GM18951 (cell line): ENCODE data around the gene PLCXD1.
"Not testable (repeated sequence)": the region's sequence is repeated elsewhere in the genome, so short reads cannot be mapped to it uniquely, and the experiment has no call there.

Source experiments
- POLR2A ChIP-seq: IDR thresholded peaks from 4 replicates; pipeline ENCODE4 v1.6.1; 2011; ENCODE audit warnings: mild to moderate bottlenecking; ENCODE audit not compliant: insufficient read length, insufficient read depth; ENCODE audit errors: extremely low read depth
- in situ Hi-C: fragments of 300-500 bp; cut with MboI; formaldehyde crosslinking; loops from one replicate; pipeline ENCODE4 v1.12.0; 2022; ENCODE audit warnings: low sequenced_read_pairs, mixed read lengths, inconsistent platforms; ENCODE audit not compliant: unreplicated experiment

The PLCXD1 gene

GRCh38 chrX:292900-293897 lies 12.0 kb downstream of the PLCXD1 start:
- in situ Hi-C loops, result no loop called here
- no peak for TF ChIP-seq POLR2A

GRCh38 chrX:295136-295535 lies 14.0 kb downstream of the PLCXD1 start:
- no peak for TF ChIP-seq POLR2A
- in situ Hi-C loops, result no loop called here

GRCh38 chrX:298993-299392 lies 17.8 kb downstream of the PLCXD1 start:
- in situ Hi-C loops, result no loop called here

GRCh38 chrX:300334-300733 lies 19.2 kb downstream of the PLCXD1 start:
- TF ChIP-seq POLR2A, result no peak
- in situ Hi-C loops, result no loop called here

More at GRCh38 chrX:298993-299392, 17.8 kb downstream of the PLCXD1 start:
- TF ChIP-seq POLR2A, result no peak

DNA sequence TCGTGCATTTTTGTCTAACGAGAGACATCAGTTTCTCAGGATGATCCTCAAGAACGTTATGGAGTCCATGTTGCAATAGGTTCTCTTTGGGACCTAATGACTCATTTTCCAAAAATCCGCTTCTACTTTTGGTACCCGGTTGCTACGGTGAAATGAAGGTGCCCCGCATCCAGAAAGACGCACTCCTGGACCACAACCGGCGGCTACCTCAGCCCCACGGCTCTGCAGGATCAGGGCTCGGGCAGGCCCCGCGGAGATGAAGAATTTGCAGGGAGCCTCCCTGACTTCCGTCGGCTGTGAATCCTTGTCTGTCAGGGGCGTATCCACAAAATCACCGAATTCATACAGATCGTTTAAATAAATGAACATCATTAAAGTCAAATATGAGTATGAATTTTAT lies 21.8 kb downstream of the PLCXD1 start:
- in situ Hi-C loops, result no loop called here

DNA sequence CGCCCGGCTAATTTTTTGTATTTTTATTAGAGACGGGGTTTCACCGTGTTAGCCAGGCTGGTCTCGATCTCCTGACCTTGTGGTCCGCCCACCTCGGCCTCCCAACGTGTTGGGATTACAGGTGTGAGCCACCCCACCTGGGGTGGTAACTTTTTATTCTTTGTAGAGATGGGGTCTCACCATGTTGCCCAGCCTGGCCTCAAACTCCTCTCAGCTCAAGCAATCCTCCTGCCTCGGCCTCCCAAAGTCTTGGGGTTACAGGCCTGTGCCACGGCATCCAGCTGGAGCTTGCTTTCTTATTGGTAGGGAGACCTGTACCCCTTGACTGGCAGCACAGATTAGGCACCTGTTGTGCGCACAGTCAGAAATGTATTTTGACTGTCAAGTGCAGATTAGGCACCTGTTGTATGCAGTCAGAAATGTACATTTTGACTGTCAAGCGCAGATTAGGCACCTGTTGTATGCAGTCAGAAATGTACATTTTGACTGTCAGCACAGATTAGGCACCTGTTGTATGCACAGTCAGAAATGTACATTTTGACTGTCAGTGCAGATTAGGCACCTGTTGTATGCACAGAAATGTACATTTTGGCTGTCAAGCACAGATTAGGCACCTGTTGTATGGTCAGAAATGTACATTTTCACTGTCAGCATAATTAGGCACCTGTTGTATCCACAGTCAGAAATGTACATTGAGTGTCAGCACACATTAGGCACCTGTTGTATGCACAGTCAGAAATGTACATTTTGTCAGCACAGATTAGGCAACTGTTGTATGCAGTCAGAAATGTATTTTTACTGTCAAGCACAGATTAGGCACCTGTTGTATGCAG lies 24.8 kb downstream of the PLCXD1 start:
- in situ Hi-C loops, result not testable (repeated sequence)

More for the DNA sequence above, 21.8 kb downstream of the PLCXD1 start:
- TF ChIP-seq POLR2A, result no peak

DNA sequence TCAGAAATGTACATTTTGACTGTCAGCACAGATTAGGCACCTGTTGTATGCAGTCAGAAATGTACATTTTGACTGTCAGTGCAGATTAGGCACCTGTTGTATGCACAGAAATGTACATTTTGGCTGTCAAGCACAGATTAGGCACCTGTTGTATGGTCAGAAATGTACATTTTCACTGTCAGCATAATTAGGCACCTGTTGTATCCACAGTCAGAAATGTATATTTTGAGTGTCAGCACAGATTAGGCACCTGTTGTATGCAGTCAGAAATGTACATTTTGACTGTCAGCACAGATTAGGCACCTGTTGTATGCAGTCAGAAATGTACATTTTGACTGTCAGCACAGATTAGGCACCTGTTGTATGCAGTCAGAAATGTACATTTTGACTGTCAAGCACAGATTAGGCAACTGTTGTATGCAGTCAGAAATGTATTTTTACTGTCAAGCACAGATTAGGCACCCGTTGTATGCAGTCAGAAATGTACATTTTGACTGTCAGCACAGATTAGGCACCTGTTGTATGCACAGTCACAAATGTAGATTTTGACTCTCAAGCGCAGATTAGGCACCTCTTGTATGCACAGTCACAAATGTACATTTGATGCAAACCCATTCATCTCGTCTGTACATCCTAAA lies 25.6 kb downstream of the PLCXD1 start:
- in situ Hi-C loops, result not testable (repeated sequence)

- in situ Hi-C loops, result no loop called here
- TF ChIP-seq POLR2A, result peak; percentile 36
These were observed 26.3 kb downstream of the PLCXD1 start for GRCh38 chrX:307261-308111.

- TF ChIP-seq POLR2A, result no peak
- in situ Hi-C loops, result no loop called here
These were observed 27.8 kb downstream of the PLCXD1 start for GRCh38 chrX:308821-309520.

DNA sequence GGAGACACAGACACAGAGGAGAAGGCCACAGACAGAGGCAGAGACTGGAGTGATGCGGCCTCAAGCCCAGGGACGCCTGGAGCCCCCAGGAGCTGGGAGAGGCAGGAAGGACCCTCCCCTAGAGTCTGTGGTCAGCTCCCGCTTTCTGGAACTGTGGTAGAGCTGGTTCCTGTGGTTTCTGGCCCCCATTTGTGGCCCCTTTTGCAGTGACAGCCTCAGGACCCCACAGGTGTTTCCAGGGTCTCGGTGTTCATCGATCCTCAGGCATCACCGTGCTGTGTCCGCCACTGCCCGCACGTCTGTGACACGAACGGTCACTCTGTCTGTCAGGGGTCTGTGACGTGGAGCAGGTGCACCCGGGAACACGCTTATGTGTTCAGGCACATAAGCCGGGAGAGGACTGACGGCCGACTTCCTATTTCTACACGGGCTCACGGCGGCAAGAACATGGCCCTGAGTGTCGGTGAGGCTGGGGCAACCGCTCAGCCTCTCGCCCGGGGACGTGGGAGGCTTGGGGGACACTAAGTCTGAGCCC lies 29.5 kb downstream of the PLCXD1 start:
- in situ Hi-C loops, result no loop called here
- no peak for TF ChIP-seq POLR2A

GRCh38 chrX:311156-312129 lies 30.3 kb downstream of the PLCXD1 start:
- in situ Hi-C loops, result no loop called here
- TF ChIP-seq POLR2A, result no peak
